Stimulated activated CD4-positive, alpha-beta T cell treated with anti-CD3 and anti-CD28 coated beads, TNF-alpha, amount 100 ng/mL, for 48 hours (primary cell): ENCODE data around the gene FBXO33.
"Not testable (repeated sequence)": the region's sequence is repeated elsewhere in the genome, so short reads cannot be mapped to it uniquely, and the experiment has no call there.

Experiments
- DNase-seq, 3 donors: peaks; one replicate each; pipeline ENCODE4 v3.0.0-alpha.2; 2020; ENCODE audit warnings: low read depth in 3 of 3

Gene FBXO33

DNA sequence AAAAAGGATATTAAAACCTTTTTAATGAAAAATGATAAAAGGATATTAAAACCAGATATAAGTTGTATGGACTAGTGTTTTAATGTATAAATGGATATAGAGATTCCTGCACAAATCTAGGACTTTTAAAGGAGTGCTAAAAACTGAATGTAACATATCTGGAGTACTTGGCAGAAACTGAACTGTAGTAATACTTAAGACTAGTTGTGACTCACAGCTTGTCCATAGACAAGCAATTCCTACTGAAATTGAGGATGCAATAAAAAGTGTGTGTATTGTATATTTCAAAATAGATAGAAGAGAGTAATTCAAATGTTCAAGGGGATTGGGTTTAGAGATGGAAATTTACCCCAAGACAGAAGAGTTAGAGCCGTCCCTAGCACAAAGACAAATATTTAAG is 59.6 kb downstream of the FBXO33 start:
- DNase-seq: no peak

DNA sequence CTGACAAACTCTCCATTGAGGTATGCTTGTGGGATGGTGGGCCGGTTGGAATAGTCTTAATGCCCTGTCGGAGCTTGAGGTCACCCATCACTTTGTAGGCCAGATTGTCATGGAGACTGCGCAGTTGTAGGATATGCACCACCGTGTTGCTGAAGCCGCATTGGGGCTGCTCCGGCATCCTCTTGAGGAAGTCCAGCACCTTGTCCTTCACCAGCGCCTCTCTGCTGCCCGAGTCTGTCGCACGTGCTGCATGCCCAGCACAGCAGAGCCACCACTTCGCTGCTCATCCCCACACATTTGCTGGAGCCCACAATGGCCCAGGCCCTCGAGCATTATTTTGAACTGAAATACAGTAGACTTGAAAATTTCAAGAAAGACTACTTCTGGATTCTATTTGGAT is 61.8 kb downstream of the FBXO33 start:
- no peak for DNase-seq

DNA sequence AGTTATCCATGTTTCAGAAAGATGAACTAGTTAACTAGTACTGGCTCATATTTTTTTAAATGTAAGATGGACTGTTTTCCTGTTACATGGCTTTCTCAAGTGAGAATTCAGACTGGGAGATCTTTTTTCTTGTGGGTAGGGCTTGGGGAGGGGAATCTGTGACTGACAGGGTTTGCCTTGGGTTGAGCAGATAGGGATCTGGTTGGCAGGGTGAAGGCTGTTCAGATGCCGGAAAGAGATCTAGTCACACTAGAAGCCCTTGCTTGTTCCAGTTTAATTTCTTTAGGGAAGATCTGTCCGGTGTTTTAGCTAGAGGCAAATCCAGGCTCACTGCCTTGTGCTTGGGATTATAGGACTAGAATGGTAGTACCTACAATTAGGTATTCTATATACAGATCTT is 63.2 kb downstream of the FBXO33 start:
- DNase-seq: no peak

DNA sequence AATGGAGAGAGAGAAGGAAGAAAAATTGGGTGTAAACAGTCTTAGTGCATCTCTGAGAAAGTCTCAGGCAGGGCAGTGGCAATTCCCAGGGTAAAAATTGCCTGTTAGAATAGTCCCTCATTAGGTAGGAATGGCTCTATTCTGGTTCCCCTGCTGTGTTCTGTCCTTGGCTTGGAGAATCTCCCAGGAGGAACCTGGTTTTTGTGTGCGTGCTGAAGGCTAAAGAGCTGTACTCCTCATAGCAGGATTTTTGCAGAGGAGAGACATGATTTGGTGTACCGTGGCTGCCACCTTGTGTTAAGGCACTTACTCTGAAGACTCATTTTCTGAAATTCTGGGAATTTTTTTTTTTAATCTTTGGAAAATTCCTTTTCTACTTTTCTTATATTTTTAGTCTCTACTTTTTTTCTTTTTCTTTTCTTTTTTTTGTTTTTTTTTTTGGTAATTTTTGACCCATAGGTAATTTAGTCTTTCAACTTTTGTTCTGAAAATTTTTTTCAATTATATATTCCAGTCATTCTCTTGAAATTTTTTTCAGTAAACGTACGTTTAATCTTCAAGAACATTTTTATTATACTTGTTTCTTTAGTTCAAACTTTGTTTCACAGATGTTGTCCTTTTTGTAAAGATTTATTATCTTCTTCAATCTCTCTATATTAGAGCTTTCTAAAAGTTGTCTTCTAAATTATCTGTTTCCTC is 63.8 kb downstream of the FBXO33 start:
- DNase-seq: peak in 1 of 3 donors; percentile 7

DNA sequence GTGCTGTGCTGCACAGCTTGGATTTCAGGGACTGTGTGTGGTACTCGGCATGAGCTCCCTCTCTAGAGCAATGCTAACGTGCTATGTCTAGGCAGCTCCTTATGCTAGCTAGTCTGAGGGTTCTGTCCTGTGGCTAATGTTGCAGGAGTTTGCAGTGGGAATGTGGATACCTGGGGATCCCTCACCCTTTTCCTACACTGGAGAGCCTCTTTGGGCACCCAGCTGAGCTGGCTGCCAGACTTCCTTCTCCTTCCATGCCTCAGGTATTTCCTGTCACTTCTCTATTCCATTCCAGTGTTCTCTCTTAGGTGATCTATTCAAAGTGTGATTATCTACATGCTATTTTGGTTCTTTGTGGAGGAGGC is 64.9 kb downstream of the FBXO33 start:
- no peak for DNase-seq

DNA sequence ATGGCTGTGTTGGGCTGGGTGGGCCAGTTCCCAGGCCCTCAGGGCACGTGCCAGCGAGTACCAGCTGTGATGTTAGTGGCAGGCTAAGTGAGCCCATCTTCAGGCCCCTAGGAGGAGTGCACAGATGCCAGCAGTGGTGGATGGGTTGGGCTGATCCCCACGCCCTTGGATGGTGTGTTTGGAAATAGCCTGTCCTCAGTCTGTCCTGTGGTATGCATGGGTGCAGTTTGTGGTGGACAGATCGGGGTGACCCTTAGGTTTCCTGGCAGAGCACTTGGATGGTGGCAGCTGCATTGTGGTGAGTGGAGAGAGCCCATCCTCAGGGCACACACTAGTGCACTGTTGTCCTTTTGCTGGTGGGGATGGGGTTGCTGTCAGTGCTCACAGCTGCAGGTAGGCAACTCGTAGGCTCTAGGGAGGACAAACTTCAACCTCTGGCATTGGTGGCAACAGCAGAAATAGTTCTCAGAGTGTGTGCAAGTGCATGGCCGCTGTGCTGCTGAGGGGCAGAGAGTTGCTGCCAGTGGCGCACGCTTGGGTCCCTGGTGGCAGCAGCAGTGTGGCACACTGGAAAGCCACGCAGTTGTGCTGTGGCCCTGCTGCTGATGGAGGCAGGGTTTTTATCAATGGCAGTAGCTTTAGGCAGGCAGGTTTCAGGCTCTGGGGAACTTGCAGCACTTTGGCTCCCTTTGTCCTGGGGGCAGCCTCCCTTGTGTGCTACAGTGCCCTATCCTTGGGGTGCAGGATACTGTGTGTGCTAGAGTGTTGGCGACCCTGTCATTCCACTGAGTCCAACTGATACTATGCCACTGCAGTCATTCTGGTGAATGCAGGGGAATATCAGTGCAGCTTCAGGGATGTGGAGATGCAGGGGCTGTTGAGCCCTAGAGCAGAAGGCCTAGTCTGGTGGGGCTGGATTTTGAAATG is 65.5 kb downstream of the FBXO33 start:
- no peak for DNase-seq

DNA sequence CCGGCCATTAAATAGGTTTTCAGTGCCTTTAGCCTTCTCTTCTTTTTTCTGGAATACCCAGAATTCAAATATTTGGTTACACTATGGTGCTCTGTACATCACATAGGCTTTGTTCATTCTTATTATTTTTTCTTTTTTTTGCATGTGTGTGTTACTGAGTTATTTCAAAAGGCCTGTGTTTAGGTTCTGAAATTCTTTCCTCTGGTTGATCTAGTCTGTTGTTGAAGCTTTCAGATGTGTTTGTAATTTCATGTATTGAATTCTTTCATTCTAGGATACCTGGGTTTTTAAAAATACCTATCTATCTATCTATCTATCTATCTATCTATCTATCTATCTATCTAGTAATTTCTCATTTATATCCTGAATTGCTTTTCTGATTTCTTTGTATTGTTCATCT is 66.9 kb downstream of the FBXO33 start:
- DNase-seq: no peak

DNA sequence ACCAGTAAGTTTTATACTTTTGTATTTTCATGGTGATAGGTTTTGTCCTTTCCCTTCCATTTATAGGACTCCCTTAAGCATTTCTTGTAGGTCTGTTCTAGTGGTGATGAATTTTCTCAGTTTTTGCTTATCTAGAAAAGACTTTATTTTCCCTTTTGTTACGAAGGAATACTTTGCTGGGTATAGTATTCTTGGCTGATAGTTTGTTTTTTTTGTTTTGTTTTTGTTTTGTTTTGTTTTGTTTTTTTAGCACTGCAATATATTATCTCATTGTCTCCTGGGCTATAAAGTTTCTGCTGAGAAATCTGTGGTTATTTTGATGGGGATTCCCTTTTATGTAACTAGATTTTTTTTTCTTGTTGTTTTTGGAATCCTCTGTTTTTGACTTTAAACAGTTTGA is 67.7 kb downstream of the FBXO33 start:
- DNase-seq: no peak

DNA sequence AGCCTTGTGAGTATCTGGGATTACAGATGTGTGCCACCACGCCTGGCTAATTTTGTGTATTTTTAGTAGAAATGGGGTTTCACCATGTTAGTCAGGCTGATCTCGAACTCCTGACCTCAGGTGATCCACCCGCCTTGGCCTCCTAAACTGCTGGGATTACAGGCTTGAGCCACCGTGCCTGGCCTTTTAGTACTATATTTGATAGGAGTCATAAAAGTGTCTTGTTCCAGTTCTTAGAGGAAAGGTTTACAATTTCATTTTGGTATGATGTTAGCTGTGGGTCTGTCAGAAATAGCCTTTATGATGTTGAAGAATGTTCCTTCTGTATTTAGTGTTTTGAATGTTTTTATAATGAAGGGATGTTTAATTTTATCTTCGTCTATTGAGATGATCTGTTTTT is 70.7 kb downstream of the FBXO33 start:
- not testable (repeated sequence) for DNase-seq

DNA sequence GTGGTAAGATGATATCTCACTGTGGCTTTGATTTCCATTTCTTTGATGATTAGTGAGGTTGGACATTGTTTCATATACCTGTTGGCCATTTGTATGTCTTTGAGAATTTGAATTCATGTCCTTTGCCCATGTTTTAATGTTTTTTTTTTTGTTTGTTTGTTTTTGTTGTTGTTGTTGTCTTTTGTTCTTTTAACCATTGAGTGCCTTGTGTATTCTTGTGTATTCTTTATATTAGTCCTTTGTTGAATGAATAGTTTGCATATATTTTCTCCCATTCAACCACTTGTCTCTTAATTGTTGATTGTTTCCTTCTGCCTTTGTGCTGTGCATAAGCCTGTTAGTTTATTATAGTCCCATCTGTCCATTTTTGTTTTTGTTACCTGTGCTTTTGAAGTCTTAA is 71.9 kb downstream of the FBXO33 start:
- no peak for DNase-seq

DNA sequence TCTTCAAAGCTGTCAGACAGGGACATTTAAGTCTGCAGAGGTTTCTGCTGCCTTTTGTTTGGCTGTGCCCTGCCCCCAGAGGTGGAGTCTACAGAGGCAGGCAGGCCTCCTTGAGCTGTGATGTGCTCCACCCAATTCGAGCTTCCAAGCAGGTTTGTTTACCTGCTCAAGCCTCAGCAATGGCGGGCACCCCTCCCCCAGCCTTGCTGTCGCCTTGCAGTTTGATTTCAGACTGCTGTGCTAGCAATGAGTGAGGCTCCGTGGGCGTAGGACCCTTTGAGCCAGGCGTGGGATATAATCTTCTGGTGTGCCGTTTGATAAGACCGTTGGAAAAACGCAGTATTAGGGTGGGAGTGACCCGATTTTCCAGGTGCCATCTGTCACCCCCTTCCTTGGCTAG is 73.2 kb downstream of the FBXO33 start:
- DNase-seq: not testable (repeated sequence)

DNA sequence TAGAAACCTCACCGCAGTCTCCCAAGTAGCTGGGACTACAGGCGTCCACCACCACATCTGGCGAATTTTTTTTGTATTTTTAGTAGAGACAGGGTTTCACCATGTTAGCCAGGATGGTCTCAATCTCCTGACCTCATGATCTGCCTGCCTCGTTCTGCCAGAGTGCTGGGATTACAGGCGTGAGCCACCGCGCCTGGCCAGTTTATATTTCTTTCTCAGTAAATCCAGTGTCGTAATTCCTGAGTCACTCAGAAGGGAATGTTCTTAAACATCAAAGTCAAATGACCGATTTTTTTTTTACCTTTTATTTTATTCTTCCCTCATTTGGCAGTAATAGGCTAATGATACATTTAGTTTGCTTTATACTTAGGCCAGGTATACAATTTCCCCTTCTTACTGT is 80.5 kb downstream of the FBXO33 start:
- no peak for DNase-seq

DNA sequence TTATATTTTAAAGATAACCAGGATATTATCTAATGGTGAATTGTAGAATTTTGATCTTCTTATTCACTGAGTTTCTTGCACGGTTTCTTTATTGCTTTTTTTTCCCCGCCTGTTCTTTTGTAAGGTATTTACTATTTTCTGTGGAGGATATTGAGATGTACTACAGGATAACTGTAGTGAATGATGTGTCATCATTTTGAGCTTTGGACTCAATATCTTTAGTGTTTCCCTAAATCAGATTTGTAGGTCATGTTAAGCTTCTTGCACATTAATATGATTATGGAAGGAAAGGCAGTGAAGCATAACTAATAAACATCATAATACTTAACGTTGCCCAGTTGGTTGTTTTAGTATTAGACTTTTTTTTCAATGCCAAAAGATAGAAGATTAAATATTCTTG is 81.4 kb downstream of the FBXO33 start:
- no peak for DNase-seq
